Ishikawa (cell line): ENCODE data around the gene AQR.

Source experiments
- CEBPB ChIP-seq: IDR thresholded peaks from 2 replicates; pipeline ENCODE4 v1.6.1; 2012
- CREB1 ChIP-seq: IDR thresholded peaks from 2 replicates; pipeline ENCODE4 v1.6.1; 2012; ENCODE audit warnings: low read depth
- EGR1 ChIP-seq: IDR thresholded peaks from 2 replicates; pipeline ENCODE4 v1.6.1; 2012
- EP300 ChIP-seq: IDR thresholded peaks from 2 replicates; pipeline ENCODE4 v1.6.1; 2012; ENCODE audit warnings: borderline replicate concordance
- FOXM1 ChIP-seq: IDR thresholded peaks from 2 replicates; pipeline ENCODE4 v1.6.1; 2012; ENCODE audit warnings: low read depth, borderline replicate concordance
- MAX ChIP-seq: IDR thresholded peaks from 2 replicates; pipeline ENCODE4 v1.6.1; 2012
- NFIC ChIP-seq: IDR thresholded peaks from 2 replicates; pipeline ENCODE4 v1.6.1; 2012
- RAD21 ChIP-seq: IDR thresholded peaks from 2 replicates; pipeline ENCODE4 v1.6.1; 2012; ENCODE audit warnings: low read depth
- REST ChIP-seq: IDR thresholded peaks from 2 replicates; pipeline ENCODE4 v1.6.1; 2012; ENCODE audit warnings: low read depth, mild to moderate bottlenecking
- TAF1 ChIP-seq: IDR thresholded peaks from 2 replicates; pipeline ENCODE4 v1.6.1; 2012; ENCODE audit warnings: low read depth, mild to moderate bottlenecking
- TCF12 ChIP-seq: IDR thresholded peaks from 2 replicates; pipeline ENCODE4 v1.6.1; 2012; ENCODE audit warnings: low read depth
- TEAD4 ChIP-seq: IDR thresholded peaks from 2 replicates; pipeline ENCODE4 v1.6.1; 2012
- USF1 ChIP-seq: IDR thresholded peaks from 2 replicates; pipeline ENCODE4 v1.6.1; 2012
- YY1 ChIP-seq: IDR thresholded peaks from 2 replicates; pipeline ENCODE4 v1.6.1; 2012; ENCODE audit warnings: low read depth
- ZBTB7A ChIP-seq: IDR thresholded peaks from 2 replicates; pipeline ENCODE4 v1.6.1; 2012; ENCODE audit warnings: low read depth

The AQR gene

GRCh38 chr15:34986771-34987480 is 17.4 kb upstream of the AQR start:
- TF ChIP-seq EP300 (no peak; the same call in 1 of the 2 replicates), NFIC (0 out of 2 replicates have a peak, but pooled peaks have one; percentile 28)

- no peak for TF ChIP-seq CEBPB
- TF ChIP-seq CREB1: no peak
- no peak for TF ChIP-seq YY1
- TF ChIP-seq EP300: no peak
- TF ChIP-seq NFIC: no peak
Measured at GRCh38 chr15:34986326-34986725, 16.8 kb upstream of the AQR start.

- TF ChIP-seq NFIC: peak; percentile 37; the same call in 1 of the 2 replicates
- no peak for TF ChIP-seq TAF1
Measured at GRCh38 chr15:34984889-34985630, 15.5 kb upstream of the AQR start.

GRCh38 chr15:34976743-34977142 is 7.2 kb upstream of the AQR start:
- TF ChIP-seq YY1 (no peak), EP300 (no peak), TEAD4 (no peak), TCF12 (no peak), RAD21 (no peak), CEBPB (no peak), CREB1 (no peak), FOXM1 (no peak), USF1 (no peak), MAX (no peak), TAF1 (no peak), EGR1 (no peak), REST (no peak), NFIC (no peak), ZBTB7A (no peak)

- TF ChIP-seq ZBTB7A (no peak), REST (no peak)
Measured at GRCh38 chr15:34976073-34976472, 6.5 kb upstream of the AQR start.

- TF ChIP-seq NFIC (no peak), EGR1 (no peak), YY1 (no peak), CREB1 (no peak), CEBPB (no peak), USF1 (no peak), TCF12 (no peak), REST (no peak), TAF1 (no peak), EP300 (no peak), MAX (no peak), RAD21 (no peak), FOXM1 (no peak)
Measured at GRCh38 chr15:34973512-34973911, 4.0 kb upstream of the AQR start.
